ENCODE results near the gene MYG1.

GRCh38 chr12:53268630-53269562 lies 30.6 kb upstream of the MYG1 start:
- TF ChIP-seq CTCF (conservative IDR thresholded peaks at IDR 0.05) = no peak
- TF ChIP-seq EZH2 (IDR thresholded peaks at IDR 0.05; ENCODE audit: low read depth) = no peak
